A549 (cell line): Measurements from ENCODE around the gene COPZ1. TPM values are rescaled to one million over a fixed set of nuclear protein-coding genes. Genes with fewer than 3 reads are reported as not detected.

Experiments used
- ATAC-seq, 2 experiments: fragments of 200-7000 bp in 1 of 2; fragments of >200 bp in 1 of 2; cut with Nextera tagmentation in 1 of 2; cut with Tn5 transposase in 1 of 2; 3 replicates each; pipeline versions ENCODE4 v1.8.0 to v1.9.1; 2018 to 2020; ENCODE audit warnings: mild to moderate bottlenecking in 1 of 2, moderate library complexity in 1 of 2
- CTCF ChIA-PET: fragments of 300-600 bp; sonication (Branson Sonifier 250); formaldehyde crosslinking; extraction: SDS; loops from one replicate; lab custom pipeline; 2021; ENCODE audit warnings: antibody characterized with exemption, inconsistent platforms; lab: Yijun Ruan, JAX
- POLR2A ChIA-PET: fragments of 350-600 bp; formaldehyde crosslinking; extraction: SDS; loops from one replicate; lab custom pipeline; 2021; ENCODE audit warnings: antibody characterized with exemption, inconsistent platforms; lab: Yijun Ruan, JAX
- DNase-seq, 2 experiments: peaks; one replicate each; pipeline versions ENCODE4 v3.0.0 to v3.0.0-alpha.2; 2011 to 2016; ENCODE audit warnings: low read depth in 1 of 2, low spot score in 1 of 2
- FAIRE-seq: peaks from 2 replicates; lab custom pipeline; 2011; peaks lifted over from hg19 to GRCh38; lab: Jason Lieb, UNC
- H3K27ac ChIP-seq, 2 experiments: fragments of >200 bp; sonication (Bioruptor Twin); formaldehyde crosslinking; 3 replicates each; pipeline ENCODE4 v1.5.1; 2016 to 2017
- H3K4me1 ChIP-seq: fragments of >200 bp; sonication (Bioruptor Twin); formaldehyde crosslinking; 3 replicates; pipeline ENCODE4 v1.6.1; 2016
- H3K4me2 ChIP-seq: fragments of >200 bp; sonication (Bioruptor Twin); formaldehyde crosslinking; 3 replicates; pipeline ENCODE4 v1.6.1; 2016
- H3K4me3 ChIP-seq: fragments of >200 bp; sonication (Bioruptor Twin); formaldehyde crosslinking; 3 replicates; pipeline ENCODE4 v1.5.1; 2016
- H3K9me3 ChIP-seq: fragments of >200 bp; sonication (Bioruptor Twin); formaldehyde crosslinking; 3 replicates; pipeline ENCODE4 v1.6.1; 2016
- CEBPB ChIP-seq, 2 experiments: fragments of >200 bp in 1 of 2; sonication (Bioruptor Twin) in 1 of 2; formaldehyde crosslinking in 1 of 2; IDR thresholded peaks; 2 replicates each; pipeline ENCODE4 v1.6.1; 2012 to 2016
- CHD2 ChIP-seq: fragments of 150-350 bp; IDR thresholded peaks from 2 replicates; pipeline ENCODE4 v1.6.1; 2014; ENCODE audit warnings: low read length; ENCODE audit not compliant: partially characterized antibody
- E2F6 ChIP-seq: IDR thresholded peaks from 2 replicates; pipeline ENCODE4 v1.6.1; 2012; ENCODE audit warnings: low read depth, borderline replicate concordance
- EHF ChIP-seq: fragments of 250-450 bp; sonication (Bioruptor Pico); IDR thresholded peaks from 2 replicates; pipeline ENCODE4 v1.5.0; 2020; ENCODE audit warnings: mild to moderate bottlenecking
- ELK1 ChIP-seq: fragments of 150-350 bp; IDR thresholded peaks from 2 replicates; pipeline ENCODE4 v1.6.1; 2014; ENCODE audit warnings: low read depth, mild to moderate bottlenecking, low read length
- HDAC2 ChIP-seq: fragments of 200-600 bp; sonication (generic); IDR thresholded peaks from 2 replicates; pipeline ENCODE4 v1.6.1; 2016
- HOXA7 ChIP-seq: fragments of 250-450 bp; sonication (Bioruptor Pico); IDR thresholded peaks from 2 replicates; pipeline ENCODE4 v1.5.0; 2020; ENCODE audit warnings: mild to moderate bottlenecking, moderate library complexity
- HOXB13 ChIP-seq: fragments of 250-450 bp; sonication (Bioruptor Pico); IDR thresholded peaks from 2 replicates; pipeline ENCODE4 v1.5.0; 2020; ENCODE audit warnings: low read depth, mild to moderate bottlenecking, moderate library complexity
- HOXB5 ChIP-seq: fragments of 250-450 bp; sonication (Bioruptor Pico); IDR thresholded peaks from 2 replicates; pipeline ENCODE4 v1.5.0; 2020; ENCODE audit warnings: mild to moderate bottlenecking, moderate library complexity
- JUN ChIP-seq, 2 experiments: fragments of >200 bp; sonication (Bioruptor Twin); formaldehyde crosslinking; IDR thresholded peaks; 2 replicates in 1 of 2; 3 replicates in 1 of 2; pipeline ENCODE4 v1.6.1; 2016 to 2017
- MAFK ChIP-seq: fragments of 450-650 bp; IDR thresholded peaks from 2 replicates; pipeline ENCODE4 v1.6.1; 2014; ENCODE audit not compliant: partially characterized antibody
- MAX ChIP-seq: IDR thresholded peaks from 2 replicates; pipeline ENCODE4 v1.6.1; 2012
- MAZ ChIP-seq: fragments of 150-350 bp; IDR thresholded peaks from 2 replicates; pipeline ENCODE4 v1.6.1; 2014; ENCODE audit warnings: antibody characterized with exemption, low read depth, low read length, borderline replicate concordance
- MYC ChIP-seq: IDR thresholded peaks from 2 replicates; pipeline ENCODE4 v1.6.1; 2012; ENCODE audit warnings: mild to moderate bottlenecking, inconsistent platforms, low read length, improper control_type of control experiment, borderline replicate concordance
- NFE2L2 ChIP-seq: fragments of 150-350 bp; conservative IDR thresholded peaks from 2 replicates; pipeline ENCODE4 v1.6.1; 2014; ENCODE audit warnings: low read length
- NPAS2 ChIP-seq: fragments of 250-450 bp; sonication (Bioruptor Pico); IDR thresholded peaks from 2 replicates; pipeline ENCODE4 v1.8.0; 2022; ENCODE audit warnings: mild to moderate bottlenecking, moderate library complexity, borderline replicate concordance
- PHF8 ChIP-seq: fragments of 200-600 bp; sonication (generic); IDR thresholded peaks from 2 replicates; pipeline ENCODE4 v1.6.1; 2016; ENCODE audit warnings: low read depth, mild to moderate bottlenecking, antibody characterized with exemption, moderate library complexity, borderline replicate concordance
- POLR2AphosphoS2 ChIP-seq: conservative IDR thresholded peaks from 2 replicates; pipeline ENCODE4 v1.6.1; 2012; ENCODE audit warnings: low read length, improper control_type of control experiment, inconsistent platforms
- RNF2 ChIP-seq: fragments of 200-600 bp; sonication (generic); IDR thresholded peaks from 2 replicates; pipeline ENCODE4 v1.6.1; 2016; ENCODE audit warnings: low read depth, mild to moderate bottlenecking, antibody characterized with exemption, moderate library complexity, borderline replicate concordance
- SMC3 ChIP-seq: fragments of >200 bp; sonication (Bioruptor Twin); formaldehyde crosslinking; IDR thresholded peaks from 3 replicates; pipeline ENCODE4 v1.6.1; 2018; ENCODE audit warnings: inconsistent platforms
- USF2 ChIP-seq: fragments of 450-650 bp; IDR thresholded peaks from 2 replicates; pipeline ENCODE4 v1.6.1; 2014; ENCODE audit warnings: antibody characterized with exemption
- ZFP36 ChIP-seq: fragments of 450-650 bp; IDR thresholded peaks from 2 replicates; pipeline ENCODE4 v1.6.1; 2014; ENCODE audit warnings: borderline replicate concordance; ENCODE audit not compliant: partially characterized antibody
- ZSCAN20 ChIP-seq: fragments of 250-450 bp; sonication (Bioruptor Pico); IDR thresholded peaks from 2 replicates; pipeline ENCODE4 v1.8.0; 2022; ENCODE audit warnings: mild to moderate bottlenecking, moderate library complexity
- WGBS: methylation state at CpG from one replicate; pipeline ENCODE4 v1.1.6; 2017; ENCODE audit errors: missing lambda C conversion rate; 5-methylcytosine and 5-hydroxymethylcytosine counted together
- polyA plus RNA-seq, 4 experiments: library from polyadenylated mRNA; depleted of rRNA in 3 of 4; stranded (reverse); fragments of >200 nt; fragmentation: RNase III in 1 of 4; extraction: RNeasy Plus Mini Kit Qiagen cat#74134 plus additional on column Dnase treatment in 1 of 4; gene quantifications; 2 replicates in 3 of 4; 3 replicates in 1 of 4; pipeline ENCODE4 v1.2.3, GENCODE V29; 2011 to 2017
- TF ChIP-seq, protein P1 (sequence below): fragments of >200 bp; sonication (Bioruptor Twin); formaldehyde crosslinking; IDR thresholded peaks from 3 replicates; pipeline ENCODE4 v1.5.1; 2016
- TF ChIP-seq, protein P2 (sequence below): fragments of 250-450 bp; sonication (Bioruptor Pico); IDR thresholded peaks from 2 replicates; pipeline ENCODE4 v1.5.0; 2020; ENCODE audit warnings: low read depth, mild to moderate bottlenecking, moderate library complexity
- TF ChIP-seq, protein P3 (sequence below): fragments of >200 bp; sonication (Bioruptor Twin); formaldehyde crosslinking; IDR thresholded peaks from 3 replicates; pipeline ENCODE4 v1.6.1; 2016

The COPZ1 gene
- polyA plus RNA-seq, 2 of the 4 experiments (the other 2 are of a cell fraction), result 300 to 613 TPM

DNA sequence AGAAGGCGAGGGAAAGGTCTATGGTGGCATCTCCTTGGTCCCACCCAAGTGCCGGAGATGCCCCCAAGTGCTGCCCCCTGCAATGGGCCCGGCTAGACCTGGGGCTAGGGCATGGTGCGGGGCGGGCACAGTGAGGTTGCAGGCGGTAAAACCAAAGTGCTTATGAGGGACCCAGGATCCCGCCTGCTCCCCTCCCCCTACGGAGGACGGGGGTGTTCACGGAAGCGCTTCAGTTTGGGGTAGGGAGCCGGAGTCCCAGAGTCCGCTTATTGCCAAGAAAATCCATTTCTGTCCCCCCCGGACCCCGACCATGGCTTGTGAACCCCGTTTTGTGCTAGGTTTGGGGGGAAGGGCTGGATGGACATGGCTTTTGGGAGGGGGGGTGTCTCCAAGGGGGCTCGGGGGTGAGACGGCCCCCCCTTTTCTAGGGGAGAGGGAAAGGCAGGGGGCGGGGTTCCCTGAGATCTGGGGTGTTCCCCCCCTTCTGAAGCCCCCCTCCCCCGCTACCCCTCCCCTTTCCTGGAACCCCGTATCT lies 44.7 kb downstream of the COPZ1 start:
- H3K4me2 ChIP-seq, result peak overlapping the region; percentile 93

GRCh38 chr12:54370171-54370730 lies 45.3 kb downstream of the COPZ1 start:
- FAIRE-seq (no peak), DNase-seq (peak; percentile 90 to 92), ATAC-seq (peak; percentile 77 to 89)
- H3K27ac ChIP-seq, result peak overlapping the region; percentile 50 to 88
- CTCF ChIA-PET, result interaction anchor here (0.7 to 3.5 kb wide), 43 partner anchors 9 to 365 kb away, joined by 3 to 146 read pairs (median 5); partner anchors contain the start of gene COPZ1
- 13% methylated on average over 25 of the region's 44 CpGs for WGBS
- H3K9me3 ChIP-seq, result no peaks in the 10 kb centered on the region
- POLR2A ChIA-PET, result interaction anchor here (0.7 to 1.1 kb wide), 3 partner anchors 9 to 11 kb away, joined by 3 to 10 read pairs (median 3); no protein-coding TSS in a partner anchor
- peak overlapping the region; percentile 93 for H3K4me2 ChIP-seq
- peaks cover 65% of the 10 kb centered on the region for H3K4me1 ChIP-seq
- H3K4me3 ChIP-seq, result peak overlapping the region; percentile 47
- TF ChIP-seq MAZ (0 out of 2 replicates have a peak, but pooled peaks have one; percentile 54), HOXA7 (CRISPR knock-in tag) (no peak), E2F6 (peak; percentile 83; the same call in 1 of the 2 replicates), SMC3 (peak; percentile 84), MYC (peak; percentile 70; the same call in 1 of the 2 replicates), CEBPB (IDR thresholded peaks at IDR 0.05) (no peak), USF2 (no peak), JUN (IDR thresholded peaks at IDR 0.05) (no peak), HOXB5 (CRISPR knock-in tag) (no peak), ZFP36 (no peak)
- TF ChIP-seq, protein P1, sequence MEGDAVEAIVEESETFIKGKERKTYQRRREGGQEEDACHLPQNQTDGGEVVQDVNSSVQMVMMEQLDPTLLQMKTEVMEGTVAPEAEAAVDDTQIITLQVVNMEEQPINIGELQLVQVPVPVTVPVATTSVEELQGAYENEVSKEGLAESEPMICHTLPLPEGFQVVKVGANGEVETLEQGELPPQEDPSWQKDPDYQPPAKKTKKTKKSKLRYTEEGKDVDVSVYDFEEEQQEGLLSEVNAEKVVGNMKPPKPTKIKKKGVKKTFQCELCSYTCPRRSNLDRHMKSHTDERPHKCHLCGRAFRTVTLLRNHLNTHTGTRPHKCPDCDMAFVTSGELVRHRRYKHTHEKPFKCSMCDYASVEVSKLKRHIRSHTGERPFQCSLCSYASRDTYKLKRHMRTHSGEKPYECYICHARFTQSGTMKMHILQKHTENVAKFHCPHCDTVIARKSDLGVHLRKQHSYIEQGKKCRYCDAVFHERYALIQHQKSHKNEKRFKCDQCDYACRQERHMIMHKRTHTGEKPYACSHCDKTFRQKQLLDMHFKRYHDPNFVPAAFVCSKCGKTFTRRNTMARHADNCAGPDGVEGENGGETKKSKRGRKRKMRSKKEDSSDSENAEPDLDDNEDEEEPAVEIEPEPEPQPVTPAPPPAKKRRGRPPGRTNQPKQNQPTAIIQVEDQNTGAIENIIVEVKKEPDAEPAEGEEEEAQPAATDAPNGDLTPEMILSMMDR, result peak; percentile 81

More for the DNA sequence above, 44.7 kb downstream of the COPZ1 start:
- FAIRE-seq, result no peak
- TF ChIP-seq NFE2L2 (no peak), RNF2 (no peak), HDAC2 (no peak), EHF (CRISPR knock-in tag) (no peak), NPAS2 (CRISPR knock-in tag) (no peak), CHD2 (no peak), PHF8 (no peak), MAX (no peak), ZSCAN20 (CRISPR knock-in tag) (no peak), POLR2AphosphoS2 (no peak), SMC3 (no peak), MAFK (no peak), ELK1 (no peak), HOXB5 (CRISPR knock-in tag) (no peak), HOXB13 (CRISPR knock-in tag) (no peak)
- TF ChIP-seq, protein P1, result no peak
- TF ChIP-seq, protein P2, sequence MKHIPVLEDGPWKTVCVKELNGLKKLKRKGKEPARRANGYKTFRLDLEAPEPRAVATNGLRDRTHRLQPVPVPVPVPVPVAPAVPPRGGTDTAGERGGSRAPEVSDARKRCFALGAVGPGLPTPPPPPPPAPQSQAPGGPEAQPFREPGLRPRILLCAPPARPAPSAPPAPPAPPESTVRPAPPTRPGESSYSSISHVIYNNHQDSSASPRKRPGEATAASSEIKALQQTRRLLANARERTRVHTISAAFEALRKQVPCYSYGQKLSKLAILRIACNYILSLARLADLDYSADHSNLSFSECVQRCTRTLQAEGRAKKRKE, result no peak
- TF ChIP-seq, protein P3, sequence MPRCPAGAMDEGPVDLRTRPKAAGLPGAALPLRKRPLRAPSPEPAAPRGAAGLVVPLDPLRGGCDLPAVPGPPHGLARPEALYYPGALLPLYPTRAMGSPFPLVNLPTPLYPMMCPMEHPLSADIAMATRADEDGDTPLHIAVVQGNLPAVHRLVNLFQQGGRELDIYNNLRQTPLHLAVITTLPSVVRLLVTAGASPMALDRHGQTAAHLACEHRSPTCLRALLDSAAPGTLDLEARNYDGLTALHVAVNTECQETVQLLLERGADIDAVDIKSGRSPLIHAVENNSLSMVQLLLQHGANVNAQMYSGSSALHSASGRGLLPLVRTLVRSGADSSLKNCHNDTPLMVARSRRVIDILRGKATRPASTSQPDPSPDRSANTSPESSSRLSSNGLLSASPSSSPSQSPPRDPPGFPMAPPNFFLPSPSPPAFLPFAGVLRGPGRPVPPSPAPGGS, result no peak
- Histone ChIP-seq H3K4me3 (peak overlapping the region; percentile 47), H3K27ac (peak overlapping the region; percentile 50 to 88), H3K9me3 (no peaks in the 10 kb centered on the region), H3K4me1 (peaks cover 59% of the 10 kb centered on the region)
- peak in 1 of 2 experiments; percentile 20; a peak in 3 of 6 replicates for ATAC-seq
- no peak for DNase-seq
- POLR2A ChIA-PET, result interaction anchor here (0.7 to 1.1 kb wide), 3 partner anchors 9 to 11 kb away, joined by 3 to 10 read pairs (median 3); no protein-coding TSS in a partner anchor
- WGBS, result 54% methylated on average over 16 of the region's 21 CpGs
- CTCF ChIA-PET, result interaction anchor here (1.0 to 3.5 kb wide), 24 partner anchors 9 to 155 kb away, joined by 3 to 146 read pairs (median 6); partner anchors contain the start of gene COPZ1
